Stimulated activated naive CD4-positive, alpha-beta T cell treated with Interleukin-2 at 50 U/mL for 16 hours (primary cell): ENCODE measurements around the gene RGL1.

Experiments used
- DNase-seq: peaks from one replicate; lab custom pipeline; 2025; lab: John Stamatoyannopoulos, UW

RGL1 gene

DNA sequence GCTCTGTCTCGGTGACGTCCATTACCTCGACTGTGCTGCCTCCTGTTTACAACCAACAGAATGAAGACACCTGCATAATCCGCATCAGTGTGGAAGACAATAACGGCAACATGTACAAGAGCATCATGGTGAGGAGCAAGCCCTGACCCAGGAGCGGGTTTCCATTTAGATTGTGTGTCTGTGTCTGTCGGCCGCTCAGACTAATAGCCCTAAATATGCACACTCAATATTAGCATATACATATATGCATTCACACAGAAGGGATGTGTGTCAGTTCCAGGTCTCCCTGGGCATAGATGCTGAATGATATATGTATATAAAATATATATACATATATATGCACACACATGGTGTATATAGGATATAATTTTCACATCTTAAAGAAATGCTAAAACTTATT is 111.7 kb downstream of the RGL1 start:
- DNase-seq = no peak

DNA sequence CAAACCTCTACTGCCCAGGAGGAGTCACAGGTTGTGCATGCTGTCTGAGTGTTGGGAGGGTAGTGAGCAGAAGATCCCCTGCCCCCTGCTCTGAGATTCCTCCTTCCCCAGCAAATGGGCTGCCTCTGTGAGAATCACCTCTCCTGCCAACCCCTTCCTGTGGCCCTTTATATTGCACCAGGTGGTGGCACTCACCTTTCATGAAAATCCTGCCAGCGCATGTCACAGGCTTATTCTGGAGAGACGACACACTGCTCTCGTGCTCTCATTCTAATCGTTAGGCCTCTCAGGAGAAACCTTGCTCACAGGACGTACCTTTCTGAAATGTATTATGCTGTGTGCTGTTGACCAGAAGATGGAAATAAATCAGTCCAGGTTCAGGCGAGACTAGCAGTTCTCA is 113.7 kb downstream of the RGL1 start:
- DNase-seq = no peak

- no peak for DNase-seq
Measured at GRCh38 chr1:183920651-183921050, 115.7 kb downstream of the RGL1 start.

- no peak for DNase-seq
Measured at GRCh38 chr1:183922197-183922596, 117.3 kb downstream of the RGL1 start.

GRCh38 chr1:183925947-183926346 is 121.0 kb downstream of the RGL1 start:
- DNase-seq = no peak

GRCh38 chr1:183926983-183927382 is 122.1 kb downstream of the RGL1 start:
- DNase-seq = no peak

DNA sequence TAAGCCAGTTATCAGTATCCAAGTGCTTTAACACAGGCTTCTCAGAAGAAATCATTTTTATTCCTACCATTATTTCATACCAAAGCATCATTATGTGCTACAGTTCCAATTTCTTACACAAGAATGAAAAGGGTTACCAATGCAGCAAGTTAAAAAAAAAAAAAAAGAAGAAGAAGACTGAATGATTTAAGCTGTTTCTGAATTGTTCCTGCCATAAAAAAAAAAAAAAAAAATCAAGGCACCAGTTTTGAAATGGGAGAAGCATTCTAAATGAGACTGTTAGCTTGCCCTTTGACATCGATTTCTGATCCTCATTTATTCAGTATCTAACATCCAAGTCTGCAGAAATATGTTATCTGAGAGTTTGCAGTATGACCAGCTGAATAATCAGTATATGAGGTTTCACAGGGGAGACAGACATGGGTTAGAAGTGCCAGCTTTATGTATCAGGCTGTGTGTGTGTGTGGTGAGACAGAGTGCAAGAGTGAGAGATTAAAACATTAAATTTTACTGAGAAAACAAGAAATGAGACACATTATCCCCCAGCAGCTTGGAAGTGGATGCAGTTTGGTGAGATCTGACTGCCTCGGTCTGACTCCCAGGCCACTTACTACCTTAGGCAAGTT is 126.8 kb downstream of the RGL1 start:
- DNase-seq = no peak

GRCh38 chr1:183932412-183932811 is 127.5 kb downstream of the RGL1 start:
- DNase-seq = no peak

DNA sequence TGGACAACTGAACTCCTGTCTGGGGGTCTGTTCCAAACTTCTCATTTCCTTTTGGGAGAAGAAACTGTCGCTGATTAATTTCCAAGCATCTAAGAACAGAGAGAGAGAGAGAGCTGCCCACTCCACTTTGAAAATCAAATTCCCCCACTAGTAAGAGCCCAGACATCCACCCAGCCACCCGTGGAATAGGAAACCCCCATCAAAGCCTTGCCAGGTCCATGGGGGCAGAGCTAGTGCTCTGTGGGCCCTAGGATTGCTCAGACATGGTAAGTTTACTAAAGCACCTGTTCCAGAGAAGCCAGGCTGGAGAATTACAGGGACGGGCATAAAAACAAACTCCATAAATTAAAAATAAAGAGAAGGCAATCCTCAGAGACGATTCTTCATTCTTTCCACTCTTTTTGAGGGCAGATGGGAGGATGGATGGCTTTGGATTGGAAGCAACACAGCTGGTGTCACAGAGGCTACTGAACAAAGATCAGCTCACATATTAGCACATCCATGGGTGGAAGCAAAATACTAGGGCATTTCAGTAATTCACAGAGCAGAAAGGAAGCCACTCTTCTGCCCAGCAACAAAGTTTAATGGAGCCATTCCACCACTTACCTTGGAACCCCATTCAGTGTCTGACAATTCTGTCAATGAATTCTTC is 128.7 kb downstream of the RGL1 start:
- no peak for DNase-seq

GRCh38 chr1:183934314-183934713 is 129.4 kb downstream of the RGL1 start:
- DNase-seq = no peak

GRCh38 chr1:183936009-183936408 is 131.1 kb downstream of the RGL1 start:
- no peak for DNase-seq

- no peak for DNase-seq
Measured at GRCh38 chr1:183936791-183937190, 131.9 kb downstream of the RGL1 start.

DNA sequence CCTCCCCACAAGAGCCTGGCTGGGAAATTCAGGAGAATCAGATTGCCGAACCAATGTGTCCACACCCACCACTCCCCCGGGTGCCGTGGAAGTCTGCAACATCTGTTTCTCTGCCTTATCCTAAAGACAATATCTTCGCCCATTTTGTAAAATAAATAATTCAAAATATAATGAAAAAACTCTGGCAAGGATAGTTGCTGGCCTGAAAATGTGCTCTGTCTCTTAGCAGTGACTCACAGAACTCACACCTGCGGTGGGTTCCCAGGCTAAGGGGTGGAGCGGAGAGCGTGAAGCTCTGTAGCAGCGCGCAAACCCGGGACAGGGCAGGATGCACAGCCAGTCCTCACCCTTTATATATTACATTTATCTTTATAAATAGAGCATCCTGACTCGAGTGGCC is 132.7 kb downstream of the RGL1 start:
- no peak for DNase-seq

DNA sequence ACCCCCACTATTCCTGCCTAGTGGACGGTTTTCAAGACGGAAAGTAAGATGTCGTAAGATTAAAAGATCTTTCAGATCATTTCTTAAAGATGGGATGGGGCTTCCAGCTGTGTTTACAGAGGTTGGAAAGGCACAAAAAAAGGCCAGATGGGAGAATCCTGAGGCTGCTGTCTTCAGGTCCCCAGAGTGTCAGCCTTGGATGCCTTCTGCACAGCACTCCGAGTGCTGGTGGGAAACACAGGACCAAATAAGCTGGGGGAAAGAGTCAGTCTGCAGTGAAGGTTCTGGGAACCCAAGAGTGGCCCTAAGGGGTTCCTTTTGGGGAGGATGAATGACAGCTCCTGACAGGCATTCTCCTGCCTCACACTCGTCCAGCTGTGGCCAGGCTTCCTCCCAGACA is 136.1 kb downstream of the RGL1 start:
- no peak for DNase-seq

- no peak for DNase-seq
Measured at GRCh38 chr1:183942933-183943693, 138.2 kb downstream of the RGL1 start.

- no peak for DNase-seq
Measured at GRCh38 chr1:183945428-183946319, 140.8 kb downstream of the RGL1 start.

DNA sequence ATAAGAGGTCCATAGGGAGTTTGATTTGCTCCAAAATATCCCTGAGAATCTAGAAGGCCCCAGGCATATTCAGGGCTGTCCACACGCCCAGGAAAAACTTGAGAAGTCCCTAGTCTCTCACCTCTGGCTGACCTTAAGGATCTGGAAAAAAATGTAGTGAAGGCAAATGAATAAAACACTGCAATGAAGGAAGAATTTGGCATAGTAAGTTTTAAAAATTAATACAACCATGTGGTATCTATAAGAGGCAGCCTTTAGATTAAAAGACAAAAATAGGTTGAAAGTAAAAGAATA is 141.3 kb downstream of the RGL1 start:
- no peak for DNase-seq

- DNase-seq = no peak
Measured at GRCh38 chr1:183947988-183948387, 143.1 kb downstream of the RGL1 start.

- no peak for DNase-seq
Measured at GRCh38 chr1:183952101-183952500, 147.2 kb downstream of the RGL1 start.

DNA sequence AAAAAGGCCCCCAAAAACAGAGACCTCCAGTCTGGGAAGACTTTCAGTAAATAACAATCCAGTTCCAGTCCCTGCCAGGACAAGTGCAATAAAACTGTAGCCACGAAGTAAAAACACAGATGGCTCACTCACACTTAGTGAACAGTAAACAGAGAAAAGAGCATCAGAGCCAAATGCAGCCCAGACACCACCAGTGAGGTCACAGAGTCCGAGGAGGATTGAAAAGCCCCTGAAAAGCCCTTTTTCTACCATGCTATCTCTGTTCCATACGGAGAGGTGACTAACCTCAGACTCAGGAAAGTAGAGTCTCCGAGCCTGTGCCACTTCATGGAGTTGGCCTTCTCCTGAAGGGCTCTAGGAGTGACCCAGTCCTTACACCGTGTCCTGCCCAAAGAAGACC is 148.1 kb downstream of the RGL1 start:
- DNase-seq = no peak

DNA sequence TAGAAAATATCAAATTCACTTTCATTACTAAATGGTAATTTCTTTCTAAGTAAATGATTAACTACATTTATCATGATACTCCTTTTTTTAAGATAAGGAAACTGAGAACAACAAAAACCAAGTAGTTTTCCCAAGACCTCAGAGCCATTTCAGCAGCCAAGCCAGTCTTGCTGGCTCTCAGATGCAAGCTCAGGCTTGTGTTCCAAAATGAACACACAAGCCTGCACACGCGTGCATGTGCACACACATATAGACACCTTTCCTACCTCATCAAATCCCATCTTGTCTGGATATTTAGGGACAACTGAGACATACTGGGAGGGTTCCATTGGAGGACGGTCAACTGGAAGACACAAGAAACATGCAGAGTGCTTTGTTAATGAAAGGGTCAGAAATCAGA is 149.6 kb downstream of the RGL1 start:
- DNase-seq = no peak

GRCh38 chr1:183956559-183957188 is 151.8 kb downstream of the RGL1 start:
- peak; percentile 45 for DNase-seq
